Measurements from ENCODE around the gene RNF225. TPM values are rescaled to one million over a fixed set of nuclear protein-coding genes. Genes with fewer than 3 reads are reported as not detected.
"Not testable (repeated sequence)": the region's sequence is repeated elsewhere in the genome, so short reads cannot be mapped to it uniquely, and the experiment has no call there.

Gene RNF225
- total RNA-seq, 1 experiment from 2014 or later = not detected

- DNase-seq (ENCODE audit: low read depth) = no peak
Measured at GRCh38 chr19:58387338-58388174, 7.9 kb upstream of the RNF225 start.

GRCh38 chr19:58388175-58388526 lies 7.3 kb upstream of the RNF225 start:
- DNase-seq (ENCODE audit: low read depth) = no peak

- no peak for DNase-seq (ENCODE audit: low read depth)
Measured at GRCh38 chr19:58392945-58393724, 2.3 kb upstream of the RNF225 start.

- DNase-seq (ENCODE audit: low read depth) = no peak
Measured at GRCh38 chr19:58393725-58394033, 1.8 kb upstream of the RNF225 start.

GRCh38 chr19:58394821-58395219 lies 636 bp upstream of the RNF225 start:
- DNase-seq (ENCODE audit: low read depth) = no peak

GRCh38 chr19:58395979-58396627 lies 647 bp downstream of the RNF225 start:
- DNase-seq (ENCODE audit: low read depth) = no peak

GRCh38 chr19:58396691-58397532 lies 1.5 kb downstream of the RNF225 start:
- DNase-seq (ENCODE audit: low read depth) = no peak

- DNase-seq (ENCODE audit: low read depth) = no peak
Measured at GRCh38 chr19:58397533-58398037, 2.1 kb downstream of the RNF225 start.

GRCh38 chr19:58398087-58398486 lies 2.6 kb downstream of the RNF225 start:
- DNase-seq (ENCODE audit: low read depth) = no peak

- no peak for DNase-seq (ENCODE audit: low read depth)
Measured at GRCh38 chr19:58398545-58398944, 3.1 kb downstream of the RNF225 start.

GRCh38 chr19:58399903-58400302 lies 4.4 kb downstream of the RNF225 start:
- DNase-seq (ENCODE audit: low read depth) = no peak

GRCh38 chr19:58400316-58400915 lies 5.0 kb downstream of the RNF225 start:
- peak; percentile 58 for DNase-seq (ENCODE audit: low read depth)

GRCh38 chr19:58400916-58401839 lies 5.7 kb downstream of the RNF225 start:
- peak; percentile 99 for DNase-seq (ENCODE audit: low read depth)

GRCh38 chr19:58401840-58402421 lies 6.5 kb downstream of the RNF225 start:
- DNase-seq (ENCODE audit: low read depth) = no peak

- DNase-seq (ENCODE audit: low read depth) = not testable (repeated sequence)
Measured at GRCh38 chr19:58403920-58404478, 8.5 kb downstream of the RNF225 start.

- peak; percentile 28 for DNase-seq (ENCODE audit: low read depth)
Measured at GRCh38 chr19:58406818-58407657, 11.6 kb downstream of the RNF225 start.

- DNase-seq (ENCODE audit: low read depth) = no peak
Measured at GRCh38 chr19:58407658-58408151, 12.2 kb downstream of the RNF225 start.
